HFF-Myc (cell line): Measurements from ENCODE around the gene ANK3.

Experiments used
- DNase-seq: peaks from one replicate; pipeline ENCODE4 v3.0.0-alpha.2; 2011; ENCODE audit warnings: low read depth; ENCODE audit errors: extremely low read depth
- H3K4me3 ChIP-seq: replicated peaks from 2 replicates; pipeline ENCODE4 v1.5.1; 2011; ENCODE audit warnings: low read depth, mild to moderate bottlenecking, control low read depth, low read length
- TF ChIP-seq, protein P1 (sequence below): IDR thresholded peaks from 2 replicates; pipeline ENCODE4 v1.5.1; 2012; ENCODE audit warnings: mild to moderate bottlenecking, low read depth, low read length, control low read depth; ENCODE audit errors: missing control alignments

Gene ANK3

DNA sequence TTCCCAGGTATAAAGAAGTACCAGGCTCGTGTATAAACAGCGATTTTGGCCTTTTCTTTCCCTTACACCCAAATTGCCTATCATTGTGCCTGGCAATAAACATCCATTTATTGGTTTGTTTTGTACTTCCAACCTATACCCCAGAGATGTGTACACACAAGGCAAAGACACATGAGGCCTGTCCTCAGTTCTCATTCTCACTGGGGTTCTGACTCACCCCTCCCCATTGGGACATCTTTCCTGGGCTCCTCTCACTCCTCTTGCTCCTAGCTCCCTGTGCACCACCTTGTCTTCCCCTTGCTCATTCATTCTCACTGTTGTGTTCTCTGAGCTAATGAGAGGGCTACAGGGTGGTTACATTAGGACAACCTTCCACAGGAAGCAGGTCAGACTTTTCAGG is 240.7 kb downstream of the ANK3 start:
- TF ChIP-seq, protein P1, sequence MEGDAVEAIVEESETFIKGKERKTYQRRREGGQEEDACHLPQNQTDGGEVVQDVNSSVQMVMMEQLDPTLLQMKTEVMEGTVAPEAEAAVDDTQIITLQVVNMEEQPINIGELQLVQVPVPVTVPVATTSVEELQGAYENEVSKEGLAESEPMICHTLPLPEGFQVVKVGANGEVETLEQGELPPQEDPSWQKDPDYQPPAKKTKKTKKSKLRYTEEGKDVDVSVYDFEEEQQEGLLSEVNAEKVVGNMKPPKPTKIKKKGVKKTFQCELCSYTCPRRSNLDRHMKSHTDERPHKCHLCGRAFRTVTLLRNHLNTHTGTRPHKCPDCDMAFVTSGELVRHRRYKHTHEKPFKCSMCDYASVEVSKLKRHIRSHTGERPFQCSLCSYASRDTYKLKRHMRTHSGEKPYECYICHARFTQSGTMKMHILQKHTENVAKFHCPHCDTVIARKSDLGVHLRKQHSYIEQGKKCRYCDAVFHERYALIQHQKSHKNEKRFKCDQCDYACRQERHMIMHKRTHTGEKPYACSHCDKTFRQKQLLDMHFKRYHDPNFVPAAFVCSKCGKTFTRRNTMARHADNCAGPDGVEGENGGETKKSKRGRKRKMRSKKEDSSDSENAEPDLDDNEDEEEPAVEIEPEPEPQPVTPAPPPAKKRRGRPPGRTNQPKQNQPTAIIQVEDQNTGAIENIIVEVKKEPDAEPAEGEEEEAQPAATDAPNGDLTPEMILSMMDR: no peak
- no peak overlapping the region for H3K4me3 ChIP-seq
- DNase-seq: no peak

DNA sequence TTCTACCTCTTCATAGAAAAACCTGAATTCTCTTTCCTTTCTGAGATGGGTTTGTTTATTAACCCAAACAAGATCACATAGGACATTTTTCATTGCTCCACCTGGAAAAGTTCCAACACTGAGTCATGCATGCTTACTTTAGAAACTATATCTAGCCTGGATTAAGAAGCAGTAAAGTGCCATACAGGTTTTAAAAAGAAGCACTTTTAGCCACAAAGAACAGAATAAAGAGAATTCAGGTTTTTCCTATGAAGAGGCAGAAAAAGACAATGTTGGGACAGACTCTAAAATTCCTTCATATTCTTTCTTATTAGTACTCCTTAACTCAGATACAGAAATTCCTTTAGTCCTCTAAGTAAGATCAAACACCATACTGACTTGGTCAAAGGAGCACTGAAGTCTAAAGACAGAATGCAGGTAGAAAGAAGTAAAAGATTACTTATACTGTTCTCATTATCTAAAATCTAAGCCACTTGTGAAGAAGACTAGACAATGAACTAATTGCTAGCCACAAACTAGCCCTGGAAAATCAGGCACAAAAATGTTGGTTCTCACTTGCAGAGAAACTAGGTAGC is 241.3 kb downstream of the ANK3 start:
- DNase-seq: peak; percentile 86
- TF ChIP-seq, protein P1: no peak
- no peak overlapping the region for H3K4me3 ChIP-seq

DNA sequence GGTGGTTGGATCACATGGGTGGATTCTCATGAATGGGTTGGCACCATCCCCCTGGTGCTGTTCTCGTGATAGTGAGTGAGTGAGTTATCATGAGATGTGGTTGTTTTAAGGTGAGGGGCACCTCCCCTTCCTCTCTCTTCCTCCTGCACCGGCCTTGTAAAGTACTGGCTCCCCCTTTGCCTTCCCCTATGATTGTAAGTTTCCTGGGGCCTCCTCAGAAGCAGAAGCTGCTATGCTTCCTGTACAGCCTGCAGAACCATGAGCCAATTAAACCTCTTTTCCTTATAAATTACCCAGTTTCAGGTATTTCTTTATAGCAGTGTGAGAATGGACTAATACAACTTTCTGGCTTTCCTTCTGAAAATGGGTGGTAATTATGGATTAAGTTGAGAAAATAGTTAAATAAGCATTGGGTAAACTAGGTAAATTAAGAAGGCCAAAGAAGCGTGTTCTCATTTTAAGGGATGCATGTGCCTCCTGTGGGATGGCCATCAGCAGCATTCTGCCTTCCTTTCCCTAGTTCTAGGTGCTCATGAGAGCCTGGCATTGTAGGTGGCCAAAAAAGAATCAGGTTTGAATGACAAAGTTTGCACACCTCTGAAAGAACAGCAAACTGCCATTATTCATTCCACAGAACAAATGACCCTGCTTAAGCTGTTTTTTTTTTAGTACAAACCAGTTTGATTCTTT is 242.0 kb downstream of the ANK3 start:
- no peak for DNase-seq
- TF ChIP-seq, protein P1: no peak
- no peak overlapping the region for H3K4me3 ChIP-seq

DNA sequence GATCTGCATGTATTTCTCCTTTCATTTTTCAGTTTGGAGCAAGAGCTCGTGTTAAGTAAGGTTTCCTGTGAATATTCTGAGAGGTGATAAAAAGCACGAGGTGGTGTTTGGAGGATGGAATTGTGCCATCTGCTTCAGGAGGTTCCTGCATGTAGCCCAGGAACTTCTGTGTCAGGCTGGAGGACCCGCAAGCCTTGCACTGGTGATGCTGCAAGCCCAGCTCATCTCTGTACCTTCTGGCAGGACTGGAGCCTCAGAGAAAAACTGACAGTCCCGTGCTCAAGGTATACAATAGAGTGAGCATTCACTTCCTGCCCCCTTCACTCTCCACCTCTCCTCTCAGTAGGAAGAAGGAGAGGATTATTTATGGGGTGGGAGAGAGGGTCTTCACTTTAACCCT is 242.7 kb downstream of the ANK3 start:
- TF ChIP-seq, protein P1: no peak
- no peak overlapping the region for H3K4me3 ChIP-seq
- no peak for DNase-seq

DNA sequence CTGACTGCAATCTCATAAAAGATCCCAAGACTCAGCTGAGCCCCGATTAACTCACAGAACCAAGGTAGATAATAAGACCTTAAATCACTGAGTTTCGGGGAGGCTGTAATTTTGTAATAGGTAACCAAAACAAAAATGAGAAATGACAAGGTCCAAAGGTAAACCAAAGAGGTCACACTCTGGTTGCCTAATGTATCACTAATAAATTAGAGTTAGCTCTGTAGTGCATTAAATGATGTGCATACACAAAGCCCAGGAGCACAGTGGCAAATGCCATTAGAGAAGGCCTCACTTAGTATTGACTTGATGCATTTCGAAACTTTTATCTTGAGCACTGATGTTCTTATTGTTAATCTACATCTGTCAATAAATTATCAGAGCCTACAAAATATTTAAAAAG is 245.6 kb downstream of the ANK3 start:
- TF ChIP-seq, protein P1: no peak
- H3K4me3 ChIP-seq: no peak overlapping the region
- no peak for DNase-seq

DNA sequence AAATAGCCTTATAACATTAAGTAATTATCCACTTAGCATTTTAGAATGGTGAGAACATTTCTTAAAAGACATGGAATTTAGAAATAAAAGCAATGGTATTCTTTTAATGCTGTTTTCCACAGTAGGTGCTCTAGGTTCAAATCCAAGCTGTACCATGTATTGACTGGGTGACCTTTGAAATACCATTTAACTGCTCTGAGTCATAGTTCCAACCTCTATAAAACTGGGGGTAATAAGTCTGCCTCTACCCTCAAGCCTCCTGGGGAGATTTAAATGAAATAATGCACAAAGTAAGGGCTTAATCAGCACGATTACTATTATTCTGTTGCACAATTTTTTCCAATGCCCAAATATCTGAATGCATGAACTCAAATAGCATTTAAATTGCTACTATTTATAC is 246.9 kb downstream of the ANK3 start:
- TF ChIP-seq, protein P1: no peak
- DNase-seq: no peak
- H3K4me3 ChIP-seq: no peak overlapping the region
